Left lung (tissue), 10 donors: ENCODE measurements around the gene TMEM260. TPM values are rescaled to one million over a fixed set of nuclear protein-coding genes. Genes with fewer than 3 reads are reported as not detected.
"Not testable (repeated sequence)": the region's sequence is repeated elsewhere in the genome, so short reads cannot be mapped to it uniquely, and the experiment has no call there.

ENCODE experiments used
- ATAC-seq: fragments of 200-7000 bp; cut with Tn5 transposase; one replicate; pipeline ENCODE4 v1.9.1; 2020; ENCODE audit warnings: moderate library complexity
- DNase-seq, 4 donors: peaks; one replicate each; pipeline ENCODE4 v3.0.0-alpha.2; 2013 to 2020
- H3K27ac ChIP-seq, 2 donors: fragments of 200-600 bp; sonication (generic) in 1 of 2; one replicate each; pipeline versions ENCODE4 v1.5.0 to v1.8.0; 2020 to 2021
- H3K27me3 ChIP-seq, 2 donors: fragments of 200-600 bp; sonication (generic) in 1 of 2; one replicate each; pipeline versions ENCODE4 v1.5.0 to v1.8.0; 2020 to 2021
- H3K36me3 ChIP-seq, 2 donors: fragments of 200-600 bp; sonication (generic) in 1 of 2; one replicate each; pipeline versions ENCODE4 v1.5.0 to v1.8.0; 2020 to 2021
- H3K4me1 ChIP-seq, 2 donors: fragments of 200-600 bp; one replicate each; pipeline ENCODE4 v1.8.0; 2021
- H3K4me3 ChIP-seq, 2 donors: fragments of 200-600 bp; sonication (generic) in 1 of 2; one replicate each; pipeline versions ENCODE4 v1.5.0 to v1.8.0; 2020 to 2021; ENCODE audit warnings: mild to moderate bottlenecking in 1 of 2
- H3K9me3 ChIP-seq, 2 donors: fragments of 200-600 bp; sonication (generic) in 1 of 2; one replicate each; pipeline versions ENCODE4 v1.5.0 to v1.8.0; 2020 to 2021
- CTCF ChIP-seq, 2 donors: fragments of 200-600 bp; sonication (generic) in 1 of 2; IDR thresholded peaks; one replicate each; pipeline versions ENCODE4 v1.5.0 to v1.8.0; 2021; ENCODE audit warnings: antibody characterized with exemption in 2 of 2
- intact Hi-C, 2 donors: fragments of 100-400 bp; cut with DNase I; formaldehyde crosslinking; loops; one replicate each; pipeline versions ENCODE4 v1.11.2 to v1.14.2; 2022
- polyA plus RNA-seq, 6 donors: library from polyadenylated mRNA; unstranded; fragments of 120-200 nt; gene quantifications; one replicate each; pipeline ENCODE4 v1.2.1, GENCODE V29; 2013; ENCODE audit not compliant: insufficient read length in 6 of 6
- total RNA-seq, 2 donors: library from RNA; stranded (reverse); fragmentation: NEBNext Ultra II Directional; extraction: Animal tissue kit (Norgen Biotek cat#: 25700); gene quantifications; one replicate each; pipeline ENCODE4 v1.2.1, GENCODE V29; 2021
- donor health status: DM: no; HTN: yes; CAD: no.
- donor health status: DM: no; HTN: no; CAD: no.

The TMEM260 gene
- total and polyA plus RNA-seq, 8 donors, result 24.2 to 34.9 (median 28.7) TPM

- Histone ChIP-seq H3K9me3 (no peaks in the 10 kb centered on the region), H3K27me3 (no peaks in the 10 kb centered on the region), H3K27ac (no peak overlapping the region), H3K4me1 (no peaks in the 10 kb centered on the region), H3K36me3 (no peaks in the 10 kb centered on the region), H3K4me3 (no peak overlapping the region)
- no peak for TF ChIP-seq CTCF (IDR thresholded peaks at IDR 0.05)
- peak in 2 of 4 donors; percentile 16 to 44 for DNase-seq
- intact Hi-C loops, result no loop called here
- peak; percentile 80 for ATAC-seq
Measured at GRCh38 chr14:56664811-56665421, 85.3 kb downstream of the TMEM260 start.

- Histone ChIP-seq H3K4me1 (no peaks in the 10 kb centered on the region), H3K9me3 (no peaks in the 10 kb centered on the region), H3K27me3 (no peaks in the 10 kb centered on the region), H3K36me3 (no peaks in the 10 kb centered on the region), H3K4me3 (no peak overlapping the region), H3K27ac (no peak overlapping the region)
- intact Hi-C loops, result no loop called here
- no peak for DNase-seq
- no peak for ATAC-seq
- TF ChIP-seq CTCF (IDR thresholded peaks at IDR 0.05), result no peak
Measured at GRCh38 chr14:56666294-56666693, 86.7 kb downstream of the TMEM260 start.

GRCh38 chr14:56666716-56667115 lies 87.1 kb downstream of the TMEM260 start:
- H3K4me3 ChIP-seq, result no peak overlapping the region
- TF ChIP-seq CTCF (IDR thresholded peaks at IDR 0.05), result no peak
- no peak for DNase-seq
- no peak for ATAC-seq
- H3K4me1 ChIP-seq, result no peaks in the 10 kb centered on the region
- intact Hi-C loops, result no loop called here
- no peaks in the 10 kb centered on the region for H3K36me3 ChIP-seq
- no peaks in the 10 kb centered on the region for H3K9me3 ChIP-seq
- H3K27me3 ChIP-seq, result no peaks in the 10 kb centered on the region
- H3K27ac ChIP-seq, result no peak overlapping the region

- H3K27ac ChIP-seq, H3K36me3 ChIP-seq, DNase-seq, intact Hi-C loops, H3K4me3 ChIP-seq, ATAC-seq, H3K4me1 ChIP-seq, H3K27me3 ChIP-seq, H3K9me3 ChIP-seq: not testable (repeated sequence)
Measured at GRCh38 chr14:56667290-56667689, 87.7 kb downstream of the TMEM260 start.

- Histone ChIP-seq H3K9me3 (peaks cover 0 to 7% of the 10 kb centered on the region in 2 donors), H3K36me3 (no peaks in the 10 kb centered on the region), H3K4me3 (no peak overlapping the region), H3K27me3 (no peaks in the 10 kb centered on the region), H3K4me1 (no peaks in the 10 kb centered on the region), H3K27ac (no peak overlapping the region)
- ATAC-seq, result peak; percentile 82
- no peak for DNase-seq
- TF ChIP-seq CTCF (IDR thresholded peaks at IDR 0.05), result no peak
- intact Hi-C loops, result no loop called here
Measured at GRCh38 chr14:56676042-56676441, 96.4 kb downstream of the TMEM260 start.

GRCh38 chr14:56678838-56679237 lies 99.2 kb downstream of the TMEM260 start:
- Histone ChIP-seq H3K4me1 (no peaks in the 10 kb centered on the region), H3K4me3 (no peak overlapping the region), H3K36me3 (no peaks in the 10 kb centered on the region), H3K27ac (no peak overlapping the region), H3K27me3 (no peaks in the 10 kb centered on the region), H3K9me3 (peaks cover 0 to 7% of the 10 kb centered on the region in 2 donors)
- TF ChIP-seq CTCF (IDR thresholded peaks at IDR 0.05), result no peak
- intact Hi-C loops, result no loop called here
- ATAC-seq (no peak), DNase-seq (no peak)
